GOT3 (cell line): Measurements from ENCODE around the gene KRT16.
"Not testable (repeated sequence)": the region's sequence is repeated elsewhere in the genome, so short reads cannot be mapped to it uniquely, and the experiment has no call there.

ENCODE experiments used
- DNase-seq: peaks from one replicate; lab custom pipeline; 2025; ENCODE audit warnings: mixed read lengths; lab: John Stamatoyannopoulos, UW

The KRT16 gene

DNA sequence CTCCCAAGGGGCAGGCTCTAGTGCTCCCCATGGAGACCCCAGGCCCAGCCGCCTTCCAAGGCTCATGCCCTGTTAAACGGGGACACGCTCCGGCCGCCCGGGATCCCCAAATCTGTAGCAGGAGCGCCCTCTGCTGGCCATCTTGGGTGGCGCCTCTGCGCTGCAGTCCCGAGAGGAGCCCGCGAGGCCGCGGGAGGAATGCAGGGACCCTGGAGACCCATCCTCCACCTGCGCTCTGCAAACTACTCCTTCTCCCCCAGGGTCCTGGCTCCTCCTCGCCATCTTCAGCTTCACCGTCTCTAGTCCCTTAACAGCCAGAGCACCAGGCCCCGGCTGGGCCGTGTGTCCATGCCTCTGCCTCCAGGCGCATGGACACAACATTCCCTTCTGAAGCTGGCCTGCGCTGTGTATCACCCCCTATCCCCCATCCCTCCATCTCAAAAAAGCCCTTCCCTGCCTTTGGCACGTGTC is 35.4 kb upstream of the KRT16 start:
- DNase-seq = peak; percentile 54

- no peak for DNase-seq
These were observed 34.7 kb upstream of the KRT16 start for GRCh38 chr17:41647038-41647813.

DNA sequence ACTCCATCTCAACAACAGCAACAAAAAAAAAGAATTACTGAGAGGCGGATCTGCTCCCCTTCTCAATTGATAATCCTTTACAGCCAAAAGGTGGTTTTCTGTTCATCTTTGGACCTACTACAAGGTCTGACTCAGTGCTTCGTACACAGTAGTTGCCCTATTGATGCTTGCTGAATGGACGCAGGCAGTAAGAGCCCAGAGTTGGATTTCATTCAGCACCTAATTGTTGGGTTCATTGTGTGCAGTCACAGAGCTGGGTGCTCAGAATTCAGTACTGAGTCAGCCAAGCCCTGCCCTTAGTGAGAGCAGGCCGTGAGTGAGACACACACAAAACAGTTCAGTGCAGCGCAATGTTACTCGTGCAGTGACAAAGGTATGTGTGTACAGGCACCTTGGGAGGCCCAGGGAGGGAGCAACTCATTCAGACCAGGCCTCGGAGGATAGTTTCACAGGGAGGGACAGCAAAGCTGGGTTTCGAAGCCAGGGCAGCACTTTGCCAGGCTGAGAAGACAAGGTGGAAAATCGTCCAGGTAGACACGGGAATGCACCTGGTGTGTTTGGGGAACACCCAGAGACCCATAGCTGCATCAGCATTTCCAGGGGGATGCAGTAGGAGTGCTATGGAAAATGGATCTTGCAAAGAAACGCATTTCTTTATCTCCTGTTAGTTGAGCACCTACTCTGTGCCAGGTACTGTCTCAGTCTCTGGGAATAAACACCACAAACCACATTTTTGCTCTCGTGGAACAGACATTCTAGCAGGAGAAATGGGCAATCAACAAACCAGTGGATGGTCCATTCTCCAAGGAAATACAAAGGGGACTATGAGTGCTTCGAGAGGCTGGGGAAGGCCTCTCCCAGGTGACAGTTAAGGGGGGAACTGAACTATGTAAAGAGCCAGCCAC is 29.9 kb upstream of the KRT16 start:
- no peak for DNase-seq

DNA sequence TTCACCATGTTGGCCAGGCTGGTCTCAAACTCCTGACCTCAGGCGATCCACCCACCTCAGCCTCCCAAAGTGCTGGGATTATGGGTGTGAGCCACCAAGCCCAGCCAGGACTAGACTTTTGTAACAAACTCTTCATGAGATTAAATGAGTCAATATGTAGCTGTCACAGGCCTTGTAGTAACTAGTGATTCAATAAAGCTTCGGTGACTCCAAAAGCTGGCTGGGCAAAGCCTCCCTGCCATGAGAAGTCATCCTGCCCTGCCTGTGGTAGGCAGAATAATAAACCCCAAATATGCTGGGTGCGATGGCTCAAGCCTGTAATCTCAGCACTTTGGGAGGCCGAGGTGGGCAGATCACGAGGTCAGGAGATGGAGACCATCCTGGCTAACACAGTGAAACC is 28.0 kb upstream of the KRT16 start:
- not testable (repeated sequence) for DNase-seq

GRCh38 chr17:41639492-41640473 is 27.2 kb upstream of the KRT16 start:
- DNase-seq = no peak

DNA sequence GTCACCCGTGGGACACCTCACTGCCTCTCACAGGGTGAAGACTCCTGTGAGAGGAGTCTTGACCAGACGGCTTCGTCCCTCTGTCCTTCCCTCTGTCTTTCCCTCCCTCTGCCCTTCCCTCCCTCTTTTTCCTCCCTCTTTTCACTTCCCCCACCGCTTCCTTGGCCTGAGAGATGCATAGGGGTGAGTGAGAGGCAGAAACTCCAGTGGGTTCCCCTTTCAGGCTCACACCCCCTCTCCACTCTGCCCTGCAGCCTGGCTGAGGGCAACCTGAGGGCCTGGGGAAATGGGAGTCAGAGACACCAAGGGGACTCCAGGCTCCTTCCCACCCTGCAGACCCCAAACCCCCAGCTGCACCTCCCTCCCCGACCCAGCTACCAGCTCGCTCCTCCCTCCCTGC is 26.4 kb upstream of the KRT16 start:
- DNase-seq = no peak

- no peak for DNase-seq
These were observed 25.6 kb upstream of the KRT16 start for GRCh38 chr17:41638194-41638593.

GRCh38 chr17:41636652-41637051 is 24.1 kb upstream of the KRT16 start:
- DNase-seq = no peak

GRCh38 chr17:41635121-41636097 is 22.8 kb upstream of the KRT16 start:
- DNase-seq = no peak

DNA sequence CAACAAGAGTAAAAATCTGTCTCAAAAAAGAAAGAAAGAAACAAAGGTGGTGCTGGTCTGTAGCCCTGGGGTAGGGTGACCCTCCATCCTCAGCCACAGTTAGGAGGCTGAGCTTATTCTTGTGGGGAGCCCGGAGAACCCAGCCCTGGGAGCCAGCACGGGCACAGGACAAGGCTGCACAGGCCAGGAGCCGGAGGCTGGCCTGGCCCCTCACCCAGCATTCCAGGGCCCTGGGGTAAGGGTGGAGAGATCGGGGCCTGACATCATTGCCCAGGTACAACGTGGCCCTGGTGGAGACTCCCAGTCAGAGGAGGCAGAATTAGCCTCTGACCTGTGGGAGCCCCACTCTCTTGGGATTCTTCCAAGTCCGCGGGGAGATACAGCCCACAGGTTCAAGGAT is 22.1 kb upstream of the KRT16 start:
- no peak for DNase-seq

GRCh38 chr17:41633556-41634199 is 21.1 kb upstream of the KRT16 start:
- no peak for DNase-seq

DNA sequence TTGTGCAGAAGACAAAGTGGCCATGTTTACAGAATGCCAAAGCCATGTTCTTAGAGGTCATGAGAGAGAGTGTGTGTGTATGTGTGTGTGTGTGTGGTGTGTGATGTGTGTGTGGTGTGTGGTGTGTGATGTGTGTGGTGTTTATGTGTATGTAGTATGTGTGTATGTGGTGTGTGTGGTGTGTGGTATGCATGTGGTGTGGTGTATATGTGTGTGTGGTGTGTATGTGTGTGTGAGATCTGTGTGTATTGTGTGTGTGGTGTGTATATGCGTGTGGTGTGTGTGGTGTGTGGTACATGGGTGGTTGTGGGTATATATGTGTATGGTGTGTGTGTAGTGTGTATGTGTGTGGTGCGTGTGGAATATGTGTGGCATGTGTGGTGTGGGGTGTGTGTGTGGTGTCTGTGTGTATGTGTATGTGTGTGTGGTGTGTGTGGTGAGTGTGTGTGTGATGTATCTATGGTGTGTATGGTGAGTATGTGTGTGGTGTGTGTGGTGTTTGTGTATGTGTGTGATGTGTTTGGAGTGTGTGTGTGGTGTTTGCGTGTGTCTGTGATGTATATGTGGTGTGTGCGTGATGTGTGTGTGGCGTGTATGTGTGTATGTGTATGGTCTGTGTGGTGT is 20.0 kb upstream of the KRT16 start:
- DNase-seq = no peak

- DNase-seq = no peak
These were observed 19.3 kb upstream of the KRT16 start for GRCh38 chr17:41631898-41632285.

DNA sequence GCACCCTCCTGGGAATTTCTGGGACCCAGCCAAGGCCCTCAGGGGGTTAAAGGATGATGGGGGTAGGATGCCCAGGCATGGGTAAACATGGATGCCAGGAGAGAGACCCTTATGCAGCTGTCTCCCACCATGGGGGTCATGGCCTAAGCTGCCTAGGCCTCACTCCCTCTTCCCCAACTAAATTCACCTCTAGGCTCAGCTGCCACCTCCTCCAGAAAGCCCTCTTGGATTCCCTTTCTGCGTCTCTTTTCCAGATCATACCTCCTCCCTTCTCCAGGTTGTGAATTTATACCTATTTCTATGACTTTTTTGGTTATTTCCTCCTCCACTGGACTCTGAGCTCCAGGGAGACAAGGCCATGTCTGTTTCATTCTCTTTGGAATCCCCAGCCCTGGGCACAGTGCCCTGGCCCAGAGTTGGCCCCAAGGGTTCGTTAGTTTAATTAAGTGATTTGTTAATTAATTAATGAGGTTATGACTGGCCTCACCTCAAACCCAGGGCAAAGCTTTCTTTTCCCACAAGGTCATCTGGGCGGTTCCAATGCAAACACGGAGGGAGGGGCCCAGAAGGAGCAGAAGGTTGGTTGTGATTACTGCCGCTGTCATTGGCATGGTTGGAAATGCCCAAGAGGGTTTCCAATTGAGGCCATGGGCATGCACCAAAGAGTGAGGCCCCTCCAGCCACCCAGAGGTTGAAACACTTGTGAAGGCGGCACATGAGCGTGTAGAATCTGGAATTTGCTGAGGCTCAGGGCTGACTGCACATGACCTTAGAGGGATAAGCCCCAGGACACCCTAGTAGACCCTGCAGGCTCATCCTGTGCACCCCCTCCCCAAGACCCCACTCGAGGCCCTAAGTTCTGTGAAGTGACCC is 18.7 kb upstream of the KRT16 start:
- no peak for DNase-seq

GRCh38 chr17:41629826-41630670 is 17.5 kb upstream of the KRT16 start:
- DNase-seq = no peak

GRCh38 chr17:41629316-41629715 is 16.7 kb upstream of the KRT16 start:
- no peak for DNase-seq

DNA sequence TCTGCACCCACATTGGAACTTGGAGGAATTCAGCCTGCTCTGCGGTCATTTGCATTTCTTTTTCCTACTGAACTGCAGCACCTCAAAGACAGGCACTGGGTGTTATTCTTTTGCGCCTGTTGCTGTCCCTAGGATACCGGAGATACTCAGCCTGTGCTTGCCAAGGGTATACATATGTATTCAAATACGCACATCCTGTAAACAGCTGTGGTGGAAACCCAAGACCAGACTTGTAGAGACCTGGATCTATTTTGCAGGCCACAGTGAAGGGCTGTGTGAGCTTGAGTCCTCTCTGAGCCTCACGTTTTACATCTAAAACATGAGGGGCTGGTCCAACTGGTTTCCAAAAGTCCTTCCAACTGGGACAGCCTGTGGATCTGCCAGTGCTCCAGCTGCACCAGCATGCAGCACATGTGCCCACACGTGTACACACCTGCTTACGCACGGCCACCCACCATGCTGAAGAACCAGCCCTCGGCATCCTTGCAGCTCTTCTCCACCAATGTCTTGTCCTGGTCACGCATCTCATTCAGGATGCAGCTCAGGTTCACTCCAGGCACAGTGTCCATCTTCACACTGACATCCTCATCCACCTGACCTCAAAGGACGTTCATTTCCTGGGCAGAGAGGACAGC is 16.2 kb upstream of the KRT16 start:
- DNase-seq = not testable (repeated sequence)
